ENCODE results near the gene CFAP46.
"Not testable (repeated sequence)": the region's sequence is repeated elsewhere in the genome, so short reads cannot be mapped to it uniquely, and the experiment has no call there.

DNA sequence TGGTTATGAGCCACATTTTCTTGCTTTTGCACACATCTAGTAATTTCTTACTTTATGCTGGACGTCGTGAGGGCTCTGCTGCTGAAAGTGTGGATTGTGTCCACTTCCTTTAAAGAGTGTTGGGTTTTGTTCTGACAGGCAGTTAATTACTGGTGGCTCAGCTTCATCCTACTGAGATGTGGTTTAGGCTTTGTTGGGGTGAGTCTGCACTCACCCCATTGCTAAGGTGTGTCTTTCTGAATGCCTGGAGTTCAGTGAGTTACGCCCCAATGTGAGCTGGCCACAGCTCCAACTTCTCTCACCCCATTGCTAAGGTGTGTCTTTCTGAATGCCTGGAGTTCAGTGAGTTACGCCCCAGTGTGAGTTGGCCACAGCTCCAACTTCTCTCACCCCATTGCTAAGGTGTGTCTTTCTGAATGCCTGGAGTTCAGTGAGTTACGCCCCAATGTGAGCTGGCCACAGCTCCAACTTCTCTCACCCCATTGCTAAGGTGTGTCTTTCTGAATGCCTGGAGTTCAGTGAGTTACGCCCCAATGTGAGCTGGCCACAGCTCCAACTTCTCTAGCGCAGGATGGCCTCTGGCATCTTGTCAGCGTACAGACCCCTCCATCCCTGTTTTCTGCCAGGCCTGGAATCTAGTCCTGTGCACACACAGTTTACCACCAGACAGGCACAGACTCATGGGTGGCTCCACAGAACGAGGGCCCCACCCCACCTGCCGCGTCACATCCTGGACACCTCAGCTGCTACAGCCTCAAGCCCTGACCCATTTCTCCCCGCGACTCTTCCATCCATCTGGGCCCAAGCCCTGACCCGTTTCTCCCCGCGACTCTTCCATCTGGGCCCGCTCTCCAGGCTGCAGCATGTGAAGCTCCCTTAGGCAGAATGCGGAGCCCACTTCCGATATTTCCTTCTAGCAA, 39.5 kb downstream of the CFAP46 start:
- TF ChIP-seq, protein P1, sequence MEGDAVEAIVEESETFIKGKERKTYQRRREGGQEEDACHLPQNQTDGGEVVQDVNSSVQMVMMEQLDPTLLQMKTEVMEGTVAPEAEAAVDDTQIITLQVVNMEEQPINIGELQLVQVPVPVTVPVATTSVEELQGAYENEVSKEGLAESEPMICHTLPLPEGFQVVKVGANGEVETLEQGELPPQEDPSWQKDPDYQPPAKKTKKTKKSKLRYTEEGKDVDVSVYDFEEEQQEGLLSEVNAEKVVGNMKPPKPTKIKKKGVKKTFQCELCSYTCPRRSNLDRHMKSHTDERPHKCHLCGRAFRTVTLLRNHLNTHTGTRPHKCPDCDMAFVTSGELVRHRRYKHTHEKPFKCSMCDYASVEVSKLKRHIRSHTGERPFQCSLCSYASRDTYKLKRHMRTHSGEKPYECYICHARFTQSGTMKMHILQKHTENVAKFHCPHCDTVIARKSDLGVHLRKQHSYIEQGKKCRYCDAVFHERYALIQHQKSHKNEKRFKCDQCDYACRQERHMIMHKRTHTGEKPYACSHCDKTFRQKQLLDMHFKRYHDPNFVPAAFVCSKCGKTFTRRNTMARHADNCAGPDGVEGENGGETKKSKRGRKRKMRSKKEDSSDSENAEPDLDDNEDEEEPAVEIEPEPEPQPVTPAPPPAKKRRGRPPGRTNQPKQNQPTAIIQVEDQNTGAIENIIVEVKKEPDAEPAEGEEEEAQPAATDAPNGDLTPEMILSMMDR (IDR thresholded peaks at IDR 0.05; ENCODE audit: poor library complexity), result not testable (repeated sequence)
- not testable (repeated sequence) for TF ChIP-seq EZH2phosphoT487 (IDR thresholded peaks at IDR 0.05; ENCODE audit: low read depth, severe bottlenecking, unreplicated experiment)

Measured in hepatocyte (in vitro differentiated cells).